PC-9 (cell line): Measurements from ENCODE around the gene ANKS1B. TPM values are rescaled to one million over a fixed set of nuclear protein-coding genes. Genes with fewer than 3 reads are reported as not detected.
"Not testable (repeated sequence)": the region's sequence is repeated elsewhere in the genome, so short reads cannot be mapped to it uniquely, and the experiment has no call there.

Experiments used
- BruUV-seq: library from RNA; stranded (reverse); fragments of 400-500 nt; replicated peaks from 2 replicates; lab custom pipeline; 2021; lab: Mats Ljungman, UMichigan
- CTCF ChIA-PET: fragments of 300-600 bp; sonication (Branson Sonifier 250); formaldehyde crosslinking; loops from one replicate; lab custom pipeline; 2022; ENCODE audit warnings: antibody characterized with exemption; lab: Charles Lee
- POLR2A ChIA-PET: fragments of 300-600 bp; sonication (Branson Sonifier 250); formaldehyde crosslinking; loops from one replicate; lab custom pipeline; 2022; ENCODE audit warnings: antibody characterized with exemption; ENCODE audit not compliant: unreplicated experiment; lab: Charles Lee
- DNase-seq, 2 experiments: peaks; one replicate each; pipeline versions ENCODE4 v3.0.0 to v3.0.0-alpha.2; 2015 to 2022; ENCODE audit warnings: mixed read lengths in 1 of 2
- H2AFZ ChIP-seq: fragments of 200-600 bp; sonication (generic); 2 replicates; pipeline ENCODE4 v1.8.1; 2017; ENCODE audit warnings: antibody characterized with exemption
- H3F3A ChIP-seq: fragments of 200-600 bp; sonication (generic); 2 replicates; pipeline ENCODE4 v1.8.1; 2017; ENCODE audit warnings: antibody characterized with exemption, mild to moderate bottlenecking, low read depth; ENCODE audit not compliant: insufficient read depth
- H3K27ac ChIP-seq: fragments of 200-600 bp; sonication (generic); 2 replicates; pipeline ENCODE4 v1.6.1; 2016; ENCODE audit warnings: mixed run types
- H3K27me3 ChIP-seq: fragments of 200-600 bp; sonication (generic); 2 replicates; pipeline ENCODE4 v1.6.1; 2016; ENCODE audit warnings: low read depth, mixed run types; ENCODE audit not compliant: insufficient read depth
- H3K36me3 ChIP-seq: fragments of 200-600 bp; sonication (generic); 2 replicates; pipeline ENCODE4 v1.6.1; 2016; ENCODE audit warnings: low read depth, mixed run types
- H3K4me1 ChIP-seq: fragments of 200-600 bp; sonication (generic); replicated peaks from 2 replicates; pipeline ENCODE4 v1.6.1; 2016; ENCODE audit warnings: mixed run types; ENCODE audit not compliant: insufficient read depth
- H3K4me2 ChIP-seq: fragments of 200-600 bp; sonication (generic); 2 replicates; pipeline ENCODE4 v1.6.1; 2017; ENCODE audit warnings: mixed run types
- H3K4me3 ChIP-seq: fragments of 200-600 bp; sonication (generic); 2 replicates; pipeline ENCODE4 v1.6.1; 2016; ENCODE audit warnings: mixed run types
- H3K79me2 ChIP-seq: fragments of 200-600 bp; sonication (generic); 2 replicates; pipeline ENCODE4 v1.6.1; 2017; ENCODE audit warnings: low read depth, mixed run types
- H3K9me2 ChIP-seq: fragments of 200-600 bp; sonication (generic); 2 replicates; pipeline ENCODE4 v1.8.1; 2017; ENCODE audit warnings: mild to moderate bottlenecking; ENCODE audit not compliant: insufficient read depth
- H3K9me3 ChIP-seq: fragments of 200-600 bp; sonication (generic); 2 replicates; pipeline ENCODE4 v1.8.1; 2016; ENCODE audit warnings: low read depth; ENCODE audit not compliant: insufficient read depth
- H4K20me1 ChIP-seq: fragments of 200-600 bp; sonication (generic); 2 replicates; pipeline ENCODE4 v1.8.1; 2017; ENCODE audit not compliant: insufficient read depth
- EZH2 ChIP-seq: fragments of 200-600 bp; sonication (generic); IDR thresholded peaks from 2 replicates; pipeline ENCODE4 v1.8.0; 2017; ENCODE audit warnings: antibody characterized with exemption, low read depth
- intact Hi-C: fragments of 100-400 bp; cut with micrococcal nuclease; formaldehyde crosslinking; loops from one replicate; pipeline ENCODE4 v1.10.0; 2022; ENCODE audit not compliant: unreplicated experiment
- total RNA-seq: library from RNA; stranded (reverse); gene quantifications from 2 replicates; pipeline ENCODE4 v1.2.3, GENCODE V29; 2021
- TF ChIP-seq, protein P1 (sequence below): fragments of 200-600 bp; sonication (generic); conservative IDR thresholded peaks from 2 replicates; pipeline ENCODE4 v1.6.1; 2017; ENCODE audit warnings: mixed run types, antibody characterized with exemption, mild to moderate bottlenecking, moderate library complexity

ANKS1B gene
- total RNA-seq, 1 experiment from 2014 or later, result not detected

DNA sequence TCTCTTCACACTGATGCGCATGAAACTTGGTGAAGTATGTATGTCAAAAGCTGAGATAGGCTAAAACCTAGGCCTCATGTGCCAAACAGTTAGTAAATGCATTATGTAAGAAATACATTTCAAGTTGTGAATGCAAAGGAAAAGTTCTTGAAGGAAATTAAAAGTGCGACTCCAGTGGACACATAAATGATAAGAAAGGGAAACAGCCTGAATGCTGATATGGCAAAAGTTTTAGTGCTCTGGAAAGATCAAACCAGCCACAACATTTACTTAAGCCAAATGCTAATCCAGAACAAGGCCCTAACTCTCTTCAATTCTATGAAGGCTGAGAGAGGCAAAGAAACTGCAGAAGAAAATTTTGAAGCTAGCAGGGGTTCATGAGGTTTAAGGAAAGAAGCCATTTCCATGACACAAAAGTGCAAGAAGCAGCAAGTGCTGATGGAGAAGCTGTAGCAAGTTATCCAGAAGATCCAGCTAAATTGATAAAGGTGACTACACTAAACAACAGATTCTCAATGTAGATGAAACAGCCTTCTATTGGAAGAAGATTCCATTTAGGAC lies 262.9 kb downstream of the ANKS1B start:
- Histone ChIP-seq H3K9me3 (no peaks in the 10 kb centered on the region), H3K36me3 (no peaks in the 10 kb centered on the region), H3K79me2 (no peaks in the 10 kb centered on the region), H3K4me1 (no peaks in the 10 kb centered on the region), H3K27me3 (peaks cover 32% of the 10 kb centered on the region; the same call in 1 of the 2 replicates), H4K20me1 (no peaks in the 10 kb centered on the region), H3K4me3 (no peak overlapping the region), H2AFZ (no peak overlapping the region), H3F3A (no peaks in the 10 kb centered on the region), H3K27ac (no peak overlapping the region), H3K9me2 (no peaks in the 10 kb centered on the region), H3K4me2 (no peak overlapping the region)
- ChIA-PET CTCF (no interaction called here), POLR2A (no interaction called here)
- no peak for DNase-seq
- no TSS peak for BruUV-seq
- no peak for TF ChIP-seq EZH2
- TF ChIP-seq, protein P1, sequence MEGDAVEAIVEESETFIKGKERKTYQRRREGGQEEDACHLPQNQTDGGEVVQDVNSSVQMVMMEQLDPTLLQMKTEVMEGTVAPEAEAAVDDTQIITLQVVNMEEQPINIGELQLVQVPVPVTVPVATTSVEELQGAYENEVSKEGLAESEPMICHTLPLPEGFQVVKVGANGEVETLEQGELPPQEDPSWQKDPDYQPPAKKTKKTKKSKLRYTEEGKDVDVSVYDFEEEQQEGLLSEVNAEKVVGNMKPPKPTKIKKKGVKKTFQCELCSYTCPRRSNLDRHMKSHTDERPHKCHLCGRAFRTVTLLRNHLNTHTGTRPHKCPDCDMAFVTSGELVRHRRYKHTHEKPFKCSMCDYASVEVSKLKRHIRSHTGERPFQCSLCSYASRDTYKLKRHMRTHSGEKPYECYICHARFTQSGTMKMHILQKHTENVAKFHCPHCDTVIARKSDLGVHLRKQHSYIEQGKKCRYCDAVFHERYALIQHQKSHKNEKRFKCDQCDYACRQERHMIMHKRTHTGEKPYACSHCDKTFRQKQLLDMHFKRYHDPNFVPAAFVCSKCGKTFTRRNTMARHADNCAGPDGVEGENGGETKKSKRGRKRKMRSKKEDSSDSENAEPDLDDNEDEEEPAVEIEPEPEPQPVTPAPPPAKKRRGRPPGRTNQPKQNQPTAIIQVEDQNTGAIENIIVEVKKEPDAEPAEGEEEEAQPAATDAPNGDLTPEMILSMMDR, result no peak
- intact Hi-C loops, result no loop called here

DNA sequence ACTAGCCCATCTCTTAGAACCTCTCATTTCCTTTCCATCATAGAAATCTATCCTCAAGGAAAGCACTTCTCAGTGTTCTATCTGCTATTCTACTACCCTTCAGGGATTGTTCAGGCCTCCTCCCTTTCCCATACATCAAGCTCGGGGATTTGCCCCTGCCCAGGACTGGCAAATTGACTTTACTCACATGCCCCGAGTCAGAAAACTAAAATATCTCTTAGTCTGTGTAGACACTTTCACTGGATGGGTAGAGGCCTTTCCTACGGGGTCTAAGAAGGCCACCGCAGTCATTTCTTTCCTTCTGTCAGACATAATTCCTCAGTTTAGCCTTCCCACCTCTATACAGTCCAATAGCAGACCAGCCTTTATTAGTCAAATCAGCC lies 264.7 kb downstream of the ANKS1B start:
- H3K79me2 ChIP-seq, H4K20me1 ChIP-seq, H3K36me3 ChIP-seq, H2AFZ ChIP-seq, BruUV-seq, H3K27ac ChIP-seq, intact Hi-C loops, H3K4me2 ChIP-seq, H3K9me3 ChIP-seq, H3K4me3 ChIP-seq, CTCF ChIA-PET, DNase-seq, H3F3A ChIP-seq, POLR2A ChIA-PET, H3K4me1 ChIP-seq, H3K9me2 ChIP-seq: not testable (repeated sequence)
- H3K27me3 ChIP-seq, result peaks cover 44% of the 10 kb centered on the region

DNA sequence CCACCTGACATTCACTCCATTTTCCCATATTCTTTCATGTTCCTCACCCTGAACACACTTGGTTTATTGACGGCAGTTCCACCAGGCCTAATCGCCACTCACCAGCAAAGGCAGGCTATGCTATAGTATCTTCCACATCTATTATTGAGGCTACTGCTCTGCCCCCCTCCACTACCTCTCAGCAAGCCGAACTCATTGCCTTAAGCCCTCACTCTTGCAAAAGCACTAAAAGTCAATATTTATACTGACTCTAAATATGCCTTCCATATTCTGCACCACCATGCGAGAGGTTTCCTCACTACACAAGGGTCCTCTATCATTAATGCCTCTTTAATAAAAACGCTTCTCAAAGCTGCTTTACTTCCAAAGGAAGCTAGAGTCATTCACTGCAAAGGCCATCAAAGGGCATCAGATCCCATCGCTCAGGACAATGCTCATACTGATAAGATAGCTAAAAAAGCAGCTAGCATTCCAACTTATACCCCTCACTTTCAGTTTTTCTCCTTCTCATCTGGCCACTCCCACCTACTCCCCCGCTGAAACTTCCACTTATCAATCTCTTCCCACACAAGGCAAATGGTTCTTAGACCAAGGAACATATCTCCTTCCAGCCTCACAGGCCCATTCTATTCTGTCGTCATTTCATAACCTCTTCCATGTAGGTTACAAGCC lies 265.2 kb downstream of the ANKS1B start:
- H3K36me3 ChIP-seq, H3K27ac ChIP-seq, H2AFZ ChIP-seq, H4K20me1 ChIP-seq, H3K79me2 ChIP-seq, H3F3A ChIP-seq, BruUV-seq, H3K4me3 ChIP-seq, H3K9me2 ChIP-seq, CTCF ChIA-PET, POLR2A ChIA-PET, H3K4me1 ChIP-seq, H3K4me2 ChIP-seq, H3K9me3 ChIP-seq, DNase-seq, intact Hi-C loops: not testable (repeated sequence)
- peaks cover 44% of the 10 kb centered on the region for H3K27me3 ChIP-seq

DNA sequence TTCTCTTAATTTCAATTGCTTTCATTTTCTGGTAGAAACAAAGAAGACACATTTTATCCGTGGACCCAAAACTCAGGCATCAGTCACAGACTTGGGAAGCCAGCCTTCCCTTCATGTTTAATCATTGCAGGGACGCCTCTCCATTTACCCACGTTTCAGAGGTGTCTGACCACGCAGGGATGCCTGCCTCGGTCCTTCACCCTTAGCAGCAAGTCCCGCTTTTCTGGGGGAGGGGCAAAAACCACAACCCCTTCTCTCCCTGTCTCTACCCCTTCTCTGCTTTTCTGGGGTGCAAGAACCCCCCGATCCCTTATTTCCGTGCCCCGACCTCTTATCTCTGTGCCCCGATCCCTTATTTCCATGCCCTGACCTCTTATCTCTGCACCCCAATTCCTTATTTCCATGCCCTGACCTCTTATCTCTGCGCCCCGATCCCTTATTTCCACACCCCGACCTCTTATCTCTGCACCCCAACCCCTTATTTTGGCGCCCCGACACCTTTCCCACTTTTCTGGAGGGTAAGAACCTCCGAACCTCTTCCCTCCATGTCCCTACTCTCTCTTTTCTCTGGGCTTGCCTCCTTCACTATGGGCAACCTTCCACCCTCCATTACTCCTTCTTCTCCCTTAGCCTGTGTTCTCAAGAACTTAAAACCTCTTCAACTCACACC lies 268.8 kb downstream of the ANKS1B start:
- CTCF ChIA-PET, BruUV-seq, H3K4me1 ChIP-seq, H4K20me1 ChIP-seq, H3K4me3 ChIP-seq, intact Hi-C loops, H3K9me3 ChIP-seq, H3K36me3 ChIP-seq, POLR2A ChIA-PET, H3K4me2 ChIP-seq, DNase-seq, H3K79me2 ChIP-seq, H3K27ac ChIP-seq, H2AFZ ChIP-seq, H3K9me2 ChIP-seq, H3F3A ChIP-seq: not testable (repeated sequence)
- peaks cover 28% of the 10 kb centered on the region for H3K27me3 ChIP-seq

DNA sequence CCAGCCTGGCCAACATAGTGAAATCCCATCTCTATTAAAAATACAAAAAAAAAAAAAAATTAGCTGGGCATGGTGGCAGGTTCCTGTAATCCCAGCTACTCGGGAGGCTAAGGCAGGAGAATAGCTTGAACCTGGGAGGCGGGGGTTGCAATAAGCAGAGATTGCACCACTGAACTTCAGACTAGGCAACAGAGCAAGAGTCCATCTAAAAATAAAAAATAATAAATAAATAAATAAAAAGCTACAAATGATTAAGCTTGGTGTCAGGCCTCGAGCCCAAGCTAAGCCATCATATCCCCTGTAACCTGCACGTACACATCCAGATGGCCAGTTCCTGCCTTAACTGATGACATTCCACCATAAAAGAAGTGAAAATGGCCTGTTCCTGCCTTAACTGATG lies 269.8 kb downstream of the ANKS1B start:
- H3K79me2 ChIP-seq, H3K4me1 ChIP-seq, CTCF ChIA-PET, H3K36me3 ChIP-seq, intact Hi-C loops, H3K27ac ChIP-seq, H3K9me2 ChIP-seq, H2AFZ ChIP-seq, H3F3A ChIP-seq, POLR2A ChIA-PET, H3K4me3 ChIP-seq, H3K4me2 ChIP-seq, H3K9me3 ChIP-seq, BruUV-seq, H4K20me1 ChIP-seq, DNase-seq: not testable (repeated sequence)
- H3K27me3 ChIP-seq, result peaks cover 21% of the 10 kb centered on the region
